Suprapubic skin (tissue), 4 donors: ENCODE data around the gene RPL19.

Experiments
- POLR2A ChIP-seq, 2 donors: fragments of 450-650 bp; IDR thresholded peaks; one replicate each; pipeline ENCODE4 v1.6.1; 2017; ENCODE audit warnings: antibody characterized with exemption in 2 of 2, mild to moderate bottlenecking in 2 of 2, moderate library complexity in 2 of 2
- POLR2AphosphoS5 ChIP-seq, 3 donors: sonication (generic); formaldehyde crosslinking; IDR thresholded peaks; one replicate each; pipeline ENCODE4 v1.6.1; 2017; ENCODE audit warnings: antibody characterized with exemption in 3 of 3

GRCh38 chr17:39224778-39225307 is 24.8 kb downstream of the RPL19 start:
- TF ChIP-seq POLR2A (IDR thresholded peaks at IDR 0.05): no peak
- TF ChIP-seq POLR2AphosphoS5 (IDR thresholded peaks at IDR 0.05): no peak
